Stimulated activated naive CD4-positive, alpha-beta T cell treated with Interleukin-2 at 50 U/mL for 16 hours (primary cell): ENCODE data around the gene MLXIP.
"Not testable (repeated sequence)": the region's sequence is repeated elsewhere in the genome, so short reads cannot be mapped to it uniquely, and the experiment has no call there.

Experiments
- DNase-seq: peaks from one replicate; lab custom pipeline; 2025; lab: John Stamatoyannopoulos, UW

The MLXIP gene

GRCh38 chr12:122150127-122150681 is 71.6 kb downstream of the MLXIP start:
- no peak for DNase-seq

- DNase-seq = no peak
Observed at GRCh38 chr12:122152754-122153153, 74.2 kb downstream of the MLXIP start.

- no peak for DNase-seq
Observed at GRCh38 chr12:122155705-122156104, 77.1 kb downstream of the MLXIP start.

GRCh38 chr12:122158700-122159285 is 80.2 kb downstream of the MLXIP start:
- no peak for DNase-seq

GRCh38 chr12:122159882-122160281 is 81.3 kb downstream of the MLXIP start:
- no peak for DNase-seq

GRCh38 chr12:122160761-122161160 is 82.2 kb downstream of the MLXIP start:
- no peak for DNase-seq

GRCh38 chr12:122161682-122162081 is 83.1 kb downstream of the MLXIP start:
- DNase-seq = peak; percentile 20

- no peak for DNase-seq
Observed at GRCh38 chr12:122162976-122163375, 84.4 kb downstream of the MLXIP start.

GRCh38 chr12:122166422-122167349 is 88.1 kb downstream of the MLXIP start:
- DNase-seq = peak; percentile 61

- no peak for DNase-seq
Observed at GRCh38 chr12:122167356-122167925, 88.9 kb downstream of the MLXIP start.

GRCh38 chr12:122168492-122168891 is 89.9 kb downstream of the MLXIP start:
- no peak for DNase-seq

- no peak for DNase-seq
Observed at GRCh38 chr12:122171399-122171798, 92.8 kb downstream of the MLXIP start.

GRCh38 chr12:122172262-122172939 is 93.8 kb downstream of the MLXIP start:
- no peak for DNase-seq

GRCh38 chr12:122174155-122174845 is 95.7 kb downstream of the MLXIP start, which contains the start of gene IL31:
TSS of gene IL31 (minus strand) at chr12:122174221. CDS start at chr12:122174172, 49 bp downstream.
- DNase-seq = peak; percentile 17

- not testable (repeated sequence) for DNase-seq
Observed at GRCh38 chr12:122176473-122176872, 97.9 kb downstream of the MLXIP start.

GRCh38 chr12:122182887-122183587 is 104.5 kb downstream of the MLXIP start, which contains the start of gene LRRC43:
TSS of gene LRRC43 (plus strand) at chr12:122183123. CDS start at chr12:122183145, 22 bp downstream.
- DNase-seq = no peak

- no peak for DNase-seq
Observed at GRCh38 chr12:122183588-122183940, 105.0 kb downstream of the MLXIP start.

GRCh38 chr12:122184517-122184916 is 106.0 kb downstream of the MLXIP start:
- DNase-seq = no peak

GRCh38 chr12:122185079-122185478 is 106.5 kb downstream of the MLXIP start:
- DNase-seq = no peak

GRCh38 chr12:122185494-122186082 is 107.0 kb downstream of the MLXIP start:
- DNase-seq = no peak
